Kidney (tissue), 14 donors: ENCODE results near the gene GPRC5D. TPM values are rescaled to one million over a fixed set of nuclear protein-coding genes. Genes with fewer than 3 reads are reported as not detected.

Source experiments
- DNase-seq, 5 donors: peaks; one replicate each; pipeline ENCODE4 v3.0.0-alpha.2; 2013 to 2020
- FAIRE-seq: peaks from 2 replicates; lab custom pipeline; 2012; peaks lifted over from hg19 to GRCh38; lab: Jason Lieb, UNC
- H3K27ac ChIP-seq, 2 donors: one replicate each; pipeline ENCODE4 v1.7.0; 2013; ENCODE audit warnings: low read depth in 2 of 2, low read length in 2 of 2, inconsistent platforms in 1 of 2
- H3K27me3 ChIP-seq: one replicate; pipeline ENCODE4 v1.7.1; 2013; ENCODE audit warnings: low read length, inconsistent platforms; ENCODE audit not compliant: control insufficient read depth, insufficient read depth
- H3K36me3 ChIP-seq, 3 donors: one replicate each; pipeline versions ENCODE4 v1.7.0 to v1.7.1; 2013; ENCODE audit warnings: low read length in 3 of 3, control low read depth in 1 of 3, inconsistent platforms in 1 of 3; ENCODE audit not compliant: insufficient read depth in 3 of 3, control insufficient read depth in 2 of 3
- H3K4me1 ChIP-seq, 3 donors: one replicate each; pipeline versions ENCODE4 v1.7.0 to v1.7.1; 2013; ENCODE audit warnings: low read length in 3 of 3, inconsistent platforms in 1 of 3, low read depth in 1 of 3; ENCODE audit not compliant: control insufficient read depth in 2 of 3, insufficient read depth in 2 of 3
- H3K4me3 ChIP-seq, 3 donors: one replicate each; pipeline versions ENCODE4 v1.7.0 to v1.8.1; 2013; ENCODE audit warnings: low read length in 3 of 3, control low read depth in 1 of 3, inconsistent platforms in 1 of 3
- H3K9ac ChIP-seq, 3 donors: one replicate each; pipeline versions ENCODE4 v1.7.0 to v1.7.1; 2013; ENCODE audit warnings: low read length in 3 of 3, control low read depth in 1 of 3, inconsistent platforms in 1 of 3
- H3K9me3 ChIP-seq, 3 donors: one replicate each; pipeline versions ENCODE4 v1.7.0 to v1.7.1; 2013; ENCODE audit warnings: low read length in 3 of 3, control low read depth in 1 of 3, inconsistent platforms in 1 of 3; ENCODE audit not compliant: control insufficient read depth in 2 of 3, insufficient read depth in 1 of 3
- CTCF ChIP-seq: IDR thresholded peaks from 3 replicates; pipeline ENCODE4 v1.5.1; 2012; ENCODE audit warnings: mild to moderate bottlenecking, moderate library complexity, borderline replicate concordance; ENCODE audit not compliant: insufficient read depth; ENCODE audit errors: extremely low read depth
- intact Hi-C: fragments of 100-400 bp; cut with DNase I; formaldehyde crosslinking; loops from one replicate; pipeline ENCODE4 v1.11.1; 2022
- polyA plus RNA-seq: library from polyadenylated mRNA; stranded (reverse); fragments of 350-450 nt; fragmentation: Illumina TruSeq; extraction: RNeasy Lipid Tissue Mini Kit (QIAGEN cat#74804); gene quantifications from one replicate; pipeline ENCODE4 v1.2.3, GENCODE V29; 2014; ENCODE audit warnings: low read depth, low replicate concordance; ENCODE audit not compliant: insufficient read depth
- total RNA-seq: library from RNA; stranded (reverse); fragmentation: NEBNext Ultra II Directional; extraction: Animal tissue kit (Norgen Biotek cat#: 25700); gene quantifications from one replicate; pipeline ENCODE4 v1.2.1, GENCODE V29; 2021
- donor health status: control.
- donor health status: control.
- donor health status: control.
- donor health status: control.
- donor health status: control.
- donor health status: DM: yes; HTN: yes; CAD: no.
- donor health status: Normal renal cell carcinoma (clear cell type).

The GPRC5D gene
- total and polyA plus RNA-seq, 2 donors from 2014 or later = 0.25 TPM; not detected in 1

GRCh38 chr12:12983420-12984035 lies 31.6 kb upstream of the GPRC5D start:
- FAIRE-seq (peak; percentile 71), DNase-seq (peak in 2 of 5 donors; percentile 64 to 69)
- no peak overlapping the region for H3K27ac ChIP-seq
- no peaks in the 10 kb centered on the region for H3K4me1 ChIP-seq
- no peaks in the 10 kb centered on the region for H3K27me3 ChIP-seq
- intact Hi-C loops = loop anchor here (10.0 kb wide), 1 partner anchor 69 kb away; no protein-coding TSS in a partner anchor
- no peaks in the 10 kb centered on the region for H3K9me3 ChIP-seq
- H3K9ac ChIP-seq = no peak overlapping the region
- peaks cover 2 to 41% (median 33%) of the 10 kb centered on the region in 3 donors for H3K36me3 ChIP-seq
- no peak overlapping the region for H3K4me3 ChIP-seq
- peak; percentile 61 for TF ChIP-seq CTCF

GRCh38 chr12:12982331-12982730 lies 30.4 kb upstream of the GPRC5D start:
- TF ChIP-seq CTCF = no peak
- Histone ChIP-seq H3K4me3 (no peak overlapping the region), H3K9me3 (no peaks in the 10 kb centered on the region), H3K27me3 (no peaks in the 10 kb centered on the region), H3K9ac (no peak overlapping the region), H3K27ac (no peak overlapping the region), H3K36me3 (peaks cover 2 to 40% (median 33%) of the 10 kb centered on the region in 3 donors), H3K4me1 (no peaks in the 10 kb centered on the region)
- DNase-seq = no peak
- no peak for FAIRE-seq
- intact Hi-C loops = loop anchor here (10.0 kb wide), 1 partner anchor 68 kb away; no protein-coding TSS in a partner anchor

- intact Hi-C loops = loop anchor here (10.0 kb wide), 1 partner anchor 65 kb away; no protein-coding TSS in a partner anchor
- DNase-seq = peak in 2 of 5 donors; percentile 54 to 70
- Histone ChIP-seq H3K27ac (no peak overlapping the region), H3K27me3 (no peaks in the 10 kb centered on the region), H3K9me3 (no peaks in the 10 kb centered on the region), H3K36me3 (peaks cover 3 to 28% (median 23%) of the 10 kb centered on the region in 3 donors), H3K4me3 (no peak overlapping the region), H3K9ac (no peak overlapping the region), H3K4me1 (no peaks in the 10 kb centered on the region)
- FAIRE-seq = no peak
- no peak for TF ChIP-seq CTCF
These were observed 27.8 kb upstream of the GPRC5D start for GRCh38 chr12:12979731-12980259.
